Activated CD4-positive, alpha-beta T cell treated with anti-CD3 and anti-CD28 coated beads, Interleukin-2, amount 50 U/mL, for 4 hours (primary cell): ENCODE results near the gene CXCL6.

Experiments used
- DNase-seq, 2 experiments: peaks; one replicate each; pipeline ENCODE4 v3.0.0-alpha.2; 2020

Gene CXCL6

DNA sequence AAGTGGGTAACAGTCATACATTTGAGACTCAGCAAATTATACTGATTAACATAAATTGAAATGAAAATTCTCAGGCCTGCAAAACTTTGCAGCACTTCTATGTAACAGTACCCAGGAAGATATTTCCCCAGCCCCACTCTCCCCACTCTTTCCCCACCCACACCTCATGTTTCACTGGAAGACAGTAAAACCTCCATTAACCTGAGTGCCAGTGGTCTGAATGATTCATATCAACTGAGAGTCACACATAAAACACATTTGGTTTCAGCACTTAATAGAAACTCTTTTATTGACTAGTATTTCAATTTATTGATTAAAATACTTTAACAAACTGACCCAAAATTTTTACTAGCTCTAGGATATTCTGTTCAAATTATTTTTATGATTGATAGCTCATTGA, 6.9 kb downstream of the CXCL6 start:
- no peak for DNase-seq

DNA sequence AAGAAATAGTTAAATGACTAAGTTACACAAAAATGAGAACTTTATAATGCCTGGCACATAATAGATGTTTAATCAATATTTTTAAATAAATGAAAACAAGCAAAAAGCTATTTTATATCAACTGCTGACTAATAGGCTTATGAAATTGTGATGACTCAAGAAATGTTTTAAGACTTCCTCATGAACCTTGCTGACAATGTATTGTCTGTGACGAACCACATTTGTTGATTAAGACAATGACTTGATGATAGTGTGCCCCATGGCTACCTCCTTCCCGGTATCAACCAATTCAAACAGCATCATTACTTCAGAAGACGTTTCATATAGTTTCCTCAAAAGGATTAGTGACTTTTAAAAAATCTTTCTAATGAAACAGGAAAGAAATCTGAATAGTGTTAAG, 7.9 kb downstream of the CXCL6 start:
- DNase-seq: no peak

DNA sequence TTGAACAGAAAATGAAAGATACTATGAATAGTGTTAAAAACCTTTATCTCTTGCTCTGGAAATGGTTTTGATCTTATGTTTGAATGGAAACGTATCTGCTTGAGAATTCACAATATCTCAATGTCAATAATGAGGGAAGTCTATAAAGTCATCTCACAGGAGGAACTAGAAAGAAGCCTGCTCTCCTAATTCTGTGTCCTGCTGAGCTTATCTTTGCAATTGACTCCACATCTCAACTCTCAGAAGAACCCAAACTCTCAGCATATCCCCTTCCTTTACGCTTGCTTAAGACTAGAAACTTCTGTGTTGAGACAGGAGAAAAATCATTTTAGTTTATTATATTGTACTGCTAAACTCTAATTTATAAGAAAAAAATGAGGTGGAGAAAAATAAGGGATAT, 8.3 kb downstream of the CXCL6 start:
- no peak for DNase-seq

DNA sequence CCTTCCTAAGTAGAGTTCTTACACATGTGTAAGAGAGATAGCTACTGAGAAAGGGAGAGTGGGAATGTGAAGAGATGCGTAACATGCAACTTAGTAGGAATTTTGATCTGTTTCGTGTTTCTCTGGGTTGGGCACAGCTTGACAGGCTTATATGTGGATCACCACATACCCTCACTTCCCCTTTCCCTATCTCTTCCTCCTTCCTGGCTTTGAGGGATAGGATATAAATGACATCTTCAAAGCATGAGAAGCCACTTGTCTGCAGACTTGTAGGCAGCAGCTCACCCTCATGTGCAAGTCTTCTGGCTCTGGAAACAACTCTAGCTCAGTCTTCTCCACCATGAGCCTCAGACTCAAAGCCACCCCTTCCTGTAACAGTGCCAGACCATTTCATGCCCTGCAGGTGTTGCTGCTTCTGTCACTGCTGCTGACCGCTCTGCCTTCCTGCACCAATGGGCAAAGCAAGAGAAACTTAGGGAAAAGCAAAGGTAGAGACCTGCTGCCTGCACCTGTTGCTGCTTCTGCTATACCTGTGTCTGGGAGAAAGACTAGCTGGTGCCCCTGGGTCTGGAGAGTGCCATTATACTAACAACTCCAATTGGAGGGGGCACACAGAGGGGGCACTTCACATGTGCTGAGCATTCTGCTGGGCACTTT, 11.2 kb downstream of the CXCL6 start:
- DNase-seq: no peak

DNA sequence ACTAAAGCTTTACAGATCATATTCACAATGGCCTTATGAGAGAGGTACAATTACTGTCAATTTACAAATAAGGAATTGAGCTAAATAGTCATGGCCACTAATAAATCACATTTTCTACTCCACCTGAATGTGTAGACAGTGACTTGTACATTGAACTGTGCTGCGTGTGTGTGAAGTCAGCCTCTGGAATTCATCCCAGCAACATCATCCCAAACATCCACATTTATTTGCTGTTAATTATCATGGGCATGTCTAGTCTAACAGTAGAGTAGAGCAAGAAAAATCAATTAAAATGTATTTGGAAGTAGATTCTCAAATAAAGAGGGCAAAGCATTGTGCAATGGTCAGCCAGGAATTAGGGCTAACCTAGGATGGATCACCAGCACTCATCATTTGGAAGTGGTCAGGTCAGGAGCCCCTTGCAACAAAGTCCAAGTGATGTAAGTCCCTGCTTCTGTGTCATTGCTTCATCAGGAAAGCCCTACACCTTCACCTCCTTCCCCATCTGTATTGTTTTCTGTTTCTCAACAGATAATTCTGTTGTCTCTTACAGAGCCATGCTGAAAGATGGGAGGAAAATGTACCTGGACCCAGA, 11.8 kb downstream of the CXCL6 start:
- DNase-seq: no peak

DNA sequence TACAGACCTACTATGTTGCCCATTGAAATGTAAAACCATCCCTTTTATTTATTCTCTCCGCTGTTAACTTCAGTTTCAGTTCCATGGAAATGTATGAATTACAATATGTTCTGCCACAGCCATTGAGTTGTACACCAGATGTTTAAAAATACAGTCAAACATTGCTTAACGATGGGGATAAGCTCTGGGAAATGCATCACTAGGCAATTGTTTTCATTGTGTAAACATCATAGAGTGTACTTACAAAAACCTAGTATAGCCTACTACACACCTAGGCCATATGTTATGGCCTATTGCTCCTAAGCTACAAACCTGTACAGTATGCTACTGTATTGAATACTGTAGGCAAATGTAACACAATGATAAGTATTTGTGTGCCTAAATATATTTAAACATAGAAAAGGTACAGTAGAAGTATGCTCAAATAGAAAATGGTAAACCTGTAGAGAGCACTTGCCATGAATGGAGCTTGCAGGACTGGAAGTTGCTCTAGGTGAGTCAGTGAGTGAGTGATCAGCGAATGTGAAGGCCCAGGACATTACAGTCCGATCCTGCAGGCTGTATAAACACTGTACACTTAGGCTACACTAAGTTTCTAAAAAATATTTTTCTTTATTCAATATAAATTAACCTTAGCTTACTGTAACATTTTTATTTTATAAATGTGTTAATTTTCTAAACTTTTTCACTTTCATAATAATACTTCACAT, 13.9 kb downstream of the CXCL6 start:
- DNase-seq: no peak

DNA sequence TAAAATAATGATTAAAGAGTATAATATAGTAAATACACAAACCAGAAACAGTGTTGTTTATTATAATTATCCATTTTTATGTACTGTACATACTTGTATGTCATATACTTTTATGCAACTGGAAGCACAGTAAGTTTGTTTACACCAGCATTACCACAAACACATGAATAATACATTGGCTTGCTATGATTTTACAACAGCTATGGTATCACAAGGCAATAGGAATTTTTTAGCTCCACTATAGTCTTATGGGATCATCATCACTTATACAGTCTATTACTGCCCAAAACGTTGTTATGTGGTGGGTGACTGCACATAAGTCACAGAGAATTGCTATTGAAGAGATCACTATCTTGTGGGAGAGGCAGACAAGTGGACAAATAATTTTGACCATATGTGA, 14.8 kb downstream of the CXCL6 start:
- no peak for DNase-seq

DNA sequence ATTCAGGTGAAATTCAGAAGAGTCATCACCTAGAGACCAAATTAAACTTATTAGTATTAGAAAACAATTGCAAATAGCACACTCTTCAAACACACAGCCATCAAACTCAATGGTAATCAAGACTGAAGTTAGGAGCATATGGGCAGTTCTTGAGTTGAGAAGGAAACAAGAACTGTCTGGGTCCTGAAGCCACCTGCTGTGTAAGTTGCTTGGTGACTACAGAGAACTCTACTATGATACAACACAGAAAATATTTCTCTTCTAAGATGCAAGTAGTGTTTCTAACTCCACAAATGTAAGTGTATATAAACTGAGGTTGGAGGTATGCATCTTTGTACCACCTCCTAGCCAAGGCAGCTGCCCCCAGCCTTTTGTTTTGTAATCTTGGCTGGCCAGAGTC, 16.3 kb downstream of the CXCL6 start:
- no peak for DNase-seq

DNA sequence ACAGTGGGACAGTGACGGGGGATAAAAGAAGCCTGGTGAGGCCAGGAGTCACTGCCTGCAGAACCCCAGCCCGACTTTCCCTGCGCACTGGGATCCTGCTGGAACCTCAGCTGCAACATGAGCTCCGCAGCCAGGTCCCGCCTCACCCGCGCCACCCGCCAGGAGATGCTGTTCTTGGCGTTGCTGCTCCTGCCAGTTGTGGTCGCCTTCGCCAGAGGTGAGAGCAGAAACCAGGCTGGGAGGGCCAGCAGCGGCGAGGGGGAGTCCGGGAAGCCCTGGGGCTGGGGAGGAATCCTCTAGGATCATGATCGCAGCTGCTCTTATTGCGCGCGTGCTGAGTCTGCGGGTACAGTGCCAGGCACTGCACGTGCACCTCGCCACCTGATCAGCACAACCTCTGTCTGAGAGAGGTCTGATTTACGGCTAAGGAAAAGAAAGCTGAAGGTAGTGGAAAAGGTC, 16.8 kb downstream of the CXCL6 start, which contains the start of gene PF4V1:
Gene PF4V1 (plus strand): TSS at position 51 of the 459 bp plus-strand sequence. CDS start 67 bp downstream, at position 118.
- DNase-seq: no peak

DNA sequence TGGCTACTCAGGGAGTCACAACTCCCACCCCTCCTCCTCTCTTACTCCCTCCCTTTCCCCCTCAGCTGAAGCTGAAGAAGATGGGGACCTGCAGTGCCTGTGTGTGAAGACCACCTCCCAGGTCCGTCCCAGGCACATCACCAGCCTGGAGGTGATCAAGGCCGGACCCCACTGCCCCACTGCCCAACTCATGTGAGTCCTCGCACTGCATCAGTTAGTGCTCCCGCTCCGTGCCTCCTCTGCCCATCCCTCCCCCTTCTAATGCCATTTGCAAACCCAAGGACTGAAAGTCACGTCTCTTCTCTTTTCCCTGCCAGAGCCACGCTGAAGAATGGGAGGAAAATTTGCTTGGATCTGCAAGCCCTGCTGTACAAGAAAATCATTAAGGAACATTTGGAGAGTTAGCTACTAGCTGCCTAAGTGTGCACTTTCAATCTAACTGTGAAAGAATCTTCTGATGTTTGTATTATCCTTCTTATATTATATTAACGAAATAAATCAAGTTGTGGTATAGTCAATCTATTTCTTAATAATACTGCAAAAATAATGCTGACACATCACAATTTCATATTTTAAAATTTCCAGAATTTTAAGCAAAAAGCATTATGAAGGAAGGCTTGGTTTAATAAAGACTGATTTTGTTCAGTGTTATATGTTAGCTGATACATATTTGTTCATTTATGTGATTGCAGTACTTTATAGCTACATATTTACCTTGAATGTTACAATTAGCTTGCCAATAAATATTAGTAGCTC, 17.4 kb downstream of the CXCL6 start:
- no peak for DNase-seq

DNA sequence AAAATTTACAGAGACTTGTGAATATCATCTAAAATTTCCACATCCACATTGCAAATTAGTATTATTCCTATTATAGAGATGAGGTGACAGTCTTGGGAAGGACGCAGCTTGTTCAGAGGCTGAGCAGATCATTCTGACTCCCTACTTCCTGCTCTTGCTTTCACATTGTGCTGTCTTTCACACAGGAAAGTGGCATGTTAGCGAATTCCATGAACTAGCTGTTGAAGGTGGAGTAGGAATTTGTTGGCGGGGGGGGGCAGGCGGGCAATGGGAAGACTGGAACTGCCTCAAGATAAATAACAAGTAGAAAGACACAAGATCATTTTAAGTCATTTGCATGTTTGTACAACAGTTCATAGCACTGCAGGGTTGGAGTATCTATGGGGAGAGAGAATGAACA, 18.9 kb downstream of the CXCL6 start:
- DNase-seq: no peak

DNA sequence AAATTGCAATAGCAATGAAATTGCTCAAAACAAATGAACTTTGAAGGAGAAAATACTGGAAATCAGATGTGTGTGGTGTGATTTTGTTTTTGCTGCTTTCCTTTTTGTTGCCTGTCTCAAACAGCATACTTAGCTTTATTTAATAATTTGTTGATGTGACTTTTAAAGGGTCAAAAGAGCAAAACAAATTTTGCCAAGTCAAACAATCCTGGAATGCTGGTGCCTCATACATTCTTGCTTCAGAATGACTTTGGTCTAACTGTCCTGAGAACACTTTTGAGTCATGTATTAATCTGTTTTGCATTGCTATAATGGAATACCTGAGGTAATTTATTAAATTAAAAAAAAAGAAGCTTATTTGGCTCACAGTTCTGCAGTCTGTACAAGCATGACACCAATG, 20.0 kb downstream of the CXCL6 start:
- DNase-seq: no peak

DNA sequence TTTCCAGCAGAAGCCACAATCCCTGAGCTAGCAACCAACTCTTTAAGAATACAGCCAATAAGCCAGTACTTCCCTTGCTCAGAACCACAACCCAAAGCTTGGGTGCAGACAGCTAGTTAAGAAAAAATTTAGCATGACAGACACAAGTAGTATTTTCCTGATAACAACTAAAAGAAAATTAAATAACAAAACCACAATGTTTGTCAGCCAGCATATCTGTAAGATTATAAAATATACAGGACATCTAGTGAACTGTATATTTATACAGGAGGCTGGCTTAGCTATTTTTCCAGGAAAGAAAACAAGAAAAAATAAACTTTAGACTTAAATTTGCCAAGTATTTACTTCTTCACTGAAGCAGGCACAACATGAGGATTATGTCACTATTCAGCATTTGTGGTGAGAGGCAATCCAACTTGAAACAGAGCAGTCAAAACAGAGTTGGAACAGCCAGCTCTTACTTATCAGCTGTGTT, 23.2 kb downstream of the CXCL6 start:
- DNase-seq: no peak

DNA sequence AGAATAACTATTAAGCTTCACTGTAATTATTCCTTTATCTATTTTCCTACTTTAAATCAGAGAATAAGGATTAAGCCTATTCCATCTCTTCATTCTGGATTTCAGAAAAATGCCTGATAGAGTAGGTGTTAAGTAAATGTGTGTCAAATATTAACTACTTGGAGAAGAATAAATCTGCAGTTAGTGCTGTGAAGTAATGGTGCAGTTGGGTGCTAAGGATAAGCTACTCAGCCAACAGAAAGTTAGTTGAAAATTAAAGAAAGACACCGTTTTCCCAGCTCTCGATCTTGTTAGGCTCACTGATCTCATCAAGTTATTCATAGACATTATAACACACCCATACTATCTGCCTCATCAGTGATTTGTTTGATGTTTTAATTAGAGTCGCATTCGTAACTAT, 23.7 kb downstream of the CXCL6 start:
- no peak for DNase-seq

DNA sequence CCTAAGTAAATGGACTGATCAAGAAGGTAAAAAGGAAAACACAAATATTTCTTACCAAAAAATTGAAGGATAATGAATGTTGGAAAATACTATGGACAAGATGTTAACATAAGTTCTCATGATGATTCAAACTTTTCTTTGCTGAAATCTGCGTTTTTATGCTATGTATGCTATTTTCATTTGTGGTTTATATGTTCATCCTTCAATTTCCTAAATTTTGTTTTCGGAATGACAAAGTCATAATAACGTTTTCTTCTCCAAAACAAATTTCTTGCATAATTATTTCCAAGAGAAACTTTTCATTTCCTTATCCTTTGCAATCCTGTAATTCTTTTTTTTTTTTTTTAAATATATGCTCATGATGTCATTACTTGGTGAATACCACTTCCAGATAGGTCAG, 24.4 kb downstream of the CXCL6 start:
- DNase-seq: no peak

DNA sequence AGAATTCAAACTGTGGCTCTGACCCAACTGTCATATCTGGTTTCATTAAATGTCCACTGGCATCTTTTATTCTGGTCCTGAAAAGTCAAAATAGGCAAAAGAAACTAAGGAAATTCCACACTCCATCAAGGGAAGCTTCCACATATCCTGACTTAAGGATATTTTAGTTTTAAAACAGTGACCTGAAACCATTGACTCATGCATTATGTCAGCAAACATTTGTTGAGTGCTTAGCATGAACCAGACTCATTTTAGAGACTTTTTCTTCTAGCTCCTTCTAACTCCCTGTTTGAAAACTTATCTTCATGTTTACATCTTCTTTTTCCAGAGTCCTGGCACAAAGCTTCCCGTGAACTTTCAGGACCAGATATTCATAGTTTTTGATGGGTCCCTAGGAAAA, 25.8 kb downstream of the CXCL6 start:
- DNase-seq: no peak

DNA sequence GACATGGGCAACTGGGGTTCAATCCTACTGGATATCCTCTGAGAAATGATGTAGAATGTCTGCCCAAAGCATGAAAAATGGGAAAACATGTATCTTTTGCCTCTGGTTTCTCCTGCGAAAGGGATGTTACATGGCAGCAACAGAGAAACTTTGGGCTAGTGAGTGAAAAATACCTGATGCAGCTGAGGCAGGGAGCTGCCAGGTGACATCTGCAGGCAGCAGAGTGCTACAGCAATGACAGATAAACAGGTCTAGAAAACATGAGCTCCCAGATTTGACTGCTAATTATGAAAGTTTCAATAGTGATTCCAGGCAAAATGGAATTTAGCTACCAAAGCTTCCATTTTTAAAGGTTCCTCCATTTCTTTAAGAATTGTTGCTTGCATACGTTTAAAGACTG, 27.9 kb downstream of the CXCL6 start:
- no peak for DNase-seq

DNA sequence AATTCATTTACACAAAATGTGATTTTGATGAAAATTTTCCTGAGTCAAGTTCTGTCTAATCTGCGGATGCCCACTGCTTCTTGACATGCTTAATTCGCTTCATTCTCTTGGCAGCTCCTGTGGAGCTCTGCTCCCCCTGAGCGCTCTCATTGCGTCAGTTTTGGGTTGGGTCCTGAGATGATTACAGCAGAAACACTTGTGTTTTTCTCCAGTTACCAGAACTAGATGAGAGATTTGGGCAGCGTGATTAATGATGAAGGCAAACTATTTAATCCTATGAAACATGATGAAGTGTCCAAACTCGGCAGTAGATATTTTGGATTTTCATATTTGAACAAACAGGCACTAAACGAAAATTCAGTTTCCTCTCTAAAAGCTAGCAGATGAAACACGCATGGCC, 28.5 kb downstream of the CXCL6 start:
- DNase-seq: no peak

DNA sequence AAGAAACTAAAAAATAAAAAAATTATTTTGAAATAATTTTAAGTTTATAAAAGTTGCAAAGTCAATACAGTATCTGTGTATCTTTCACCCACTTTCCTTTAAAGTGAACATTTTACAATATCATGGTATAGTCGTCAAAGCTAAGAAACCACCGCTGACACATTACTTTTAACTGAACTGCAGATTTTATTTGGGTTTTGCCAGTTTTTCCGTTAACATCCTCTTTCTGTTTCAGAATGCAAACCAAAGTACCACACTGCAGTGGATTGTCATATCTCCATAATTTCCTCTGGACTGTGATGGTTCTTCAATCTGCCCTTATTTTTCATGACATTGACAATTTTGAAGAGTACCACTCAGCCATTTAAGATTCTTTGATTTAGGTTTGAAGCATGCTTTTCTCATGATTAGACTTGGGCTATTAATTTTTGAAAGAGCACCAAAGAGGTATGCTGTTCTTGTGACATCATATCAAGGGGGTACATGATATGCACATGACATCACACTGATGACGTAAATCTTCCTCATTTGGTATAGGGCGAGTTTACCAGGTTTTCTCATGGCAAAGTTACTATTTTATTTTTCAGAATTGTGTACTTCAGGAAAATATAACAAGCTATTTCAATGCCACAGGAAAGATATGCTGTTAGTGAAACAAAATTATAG, 29.1 kb downstream of the CXCL6 start:
- DNase-seq: no peak

DNA sequence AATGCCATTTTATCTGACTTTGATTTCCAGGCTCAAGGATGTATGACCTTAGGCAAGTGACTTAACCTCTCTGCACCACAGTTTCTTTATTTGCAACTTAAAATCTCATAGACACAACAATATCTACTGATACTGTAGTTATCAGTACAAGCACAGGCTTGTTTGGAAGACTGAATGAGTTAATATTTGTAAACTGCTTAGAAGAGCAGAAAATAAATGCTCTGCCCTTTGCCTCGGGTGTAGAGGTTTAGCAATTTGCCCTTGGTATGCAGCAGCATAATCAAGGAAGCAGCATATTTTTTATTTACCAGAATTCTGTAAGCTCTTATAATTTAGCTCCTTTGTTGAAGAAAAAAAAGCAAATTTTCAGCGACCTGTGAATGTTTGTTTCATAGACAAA, 29.8 kb downstream of the CXCL6 start:
- DNase-seq: no peak

DNA sequence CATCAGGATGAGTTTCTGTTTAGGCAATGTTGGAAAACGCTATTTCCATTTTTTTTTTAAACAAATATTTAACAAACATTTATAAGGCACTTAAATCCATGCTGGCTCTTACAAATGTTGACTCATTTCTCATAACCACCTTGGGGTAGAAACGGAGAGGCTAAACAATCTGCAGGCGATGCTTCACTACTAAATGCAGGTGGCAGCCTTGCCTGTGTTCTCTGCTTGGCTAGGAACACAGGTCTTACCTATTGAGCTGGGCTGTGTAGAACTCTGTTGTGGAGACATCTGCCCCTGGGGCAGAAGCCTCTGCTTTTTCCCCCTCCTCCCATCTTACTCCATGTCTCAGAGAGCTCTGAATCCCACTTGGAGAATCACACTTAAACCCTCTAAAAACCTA, 31.3 kb downstream of the CXCL6 start:
- DNase-seq: no peak

DNA sequence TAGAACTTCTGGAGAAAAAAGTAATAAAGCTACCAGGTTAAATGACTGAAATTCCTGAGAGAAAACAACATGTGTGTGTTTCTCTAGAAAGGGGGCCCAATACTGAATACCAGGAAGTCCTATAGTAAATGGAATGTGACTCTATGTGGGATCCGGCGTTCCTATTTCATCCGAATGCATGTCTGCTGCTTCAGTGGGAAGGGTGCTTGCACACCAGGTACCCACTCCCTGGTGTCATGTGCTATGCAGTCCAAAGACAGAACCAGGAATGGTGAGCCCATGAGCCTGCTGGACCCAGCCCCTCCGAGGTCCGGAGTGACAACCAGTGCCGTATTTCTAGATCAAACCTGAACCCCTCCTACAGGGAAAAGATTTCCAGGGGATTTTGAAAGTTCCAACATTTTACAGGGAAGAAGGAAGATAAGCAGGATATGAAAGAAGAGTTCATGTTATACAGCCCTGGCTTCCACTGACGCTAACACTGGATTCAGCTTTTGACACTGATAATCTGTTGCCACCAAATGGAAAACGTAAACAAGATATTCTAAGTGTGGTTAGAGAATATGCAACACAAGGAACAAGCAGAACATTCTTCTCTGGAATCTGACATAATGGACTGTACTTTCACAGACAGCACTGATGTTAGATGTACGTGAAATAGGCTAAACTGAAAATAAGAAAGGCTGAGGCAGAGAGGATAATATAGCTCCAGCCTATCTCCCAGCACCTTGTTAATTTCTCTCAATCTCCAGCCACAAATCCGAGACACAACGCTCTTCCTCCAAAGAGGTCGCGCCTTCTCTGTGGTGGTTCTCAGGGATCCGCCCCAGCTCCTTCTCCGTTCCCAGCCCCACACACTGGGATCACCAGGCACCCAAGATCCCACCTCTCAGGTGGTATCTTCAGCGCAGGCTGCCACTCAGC, 32.0 kb downstream of the CXCL6 start:
- no peak for DNase-seq
